K562 (cell line): Measurements from ENCODE around the gene GSS. TPM values are rescaled to one million over a fixed set of nuclear protein-coding genes. Genes with fewer than 3 reads are reported as not detected.

Source experiments
- CTCFL ChIP-seq: IDR thresholded peaks from 2 replicates; pipeline ENCODE4 v1.6.1; 2011; ENCODE audit warnings: borderline replicate concordance, low read depth, mild to moderate bottlenecking, moderate library complexity, low read length; ENCODE audit not compliant: insufficient read depth, poor library complexity, severe bottlenecking
- ELF2 ChIP-seq: fragments of 250-450 bp; sonication (Bioruptor Pico); IDR thresholded peaks from 2 replicates; pipeline ENCODE4 v1.5.0; 2021; ENCODE audit warnings: mild to moderate bottlenecking
- HLTF ChIP-seq: fragments of 450-650 bp; IDR thresholded peaks from 2 replicates; pipeline ENCODE4 v1.6.1; 2016
- MAX ChIP-seq: sonication (generic); formaldehyde crosslinking; IDR thresholded peaks from 2 replicates; pipeline ENCODE4 v1.9.0; 2022; ENCODE audit warnings: mild to moderate bottlenecking, missing genetic modification reagents
- PCBP1 ChIP-seq: fragments of 200-400 bp; formaldehyde crosslinking; IDR thresholded peaks from 2 replicates; pipeline ENCODE4 v1.6.1; 2018; ENCODE audit warnings: mild to moderate bottlenecking, low read depth, low read length; ENCODE audit not compliant: poor library complexity, severe bottlenecking
- RBM34 ChIP-seq: fragments of 200-400 bp; formaldehyde crosslinking; IDR thresholded peaks from 2 replicates; pipeline ENCODE4 v1.6.1; 2018; ENCODE audit warnings: low read length, borderline replicate concordance; ENCODE audit not compliant: insufficient read depth
- SIN3A ChIP-seq, 2 experiments: fragments of 150-350 bp in 1 of 2; IDR thresholded peaks; 2 replicates each; pipeline ENCODE4 v1.6.1; 2011 to 2016; ENCODE audit warnings: borderline replicate concordance in 2 of 2, low read depth in 2 of 2, low read length in 2 of 2, mild to moderate bottlenecking in 2 of 2, moderate library complexity in 2 of 2; ENCODE audit not compliant: control insufficient read depth in 1 of 2
- SMARCB1 ChIP-seq: IDR thresholded peaks from 2 replicates; pipeline ENCODE4 v1.6.1; 2011; ENCODE audit warnings: improper control_type of control experiment, low read depth; ENCODE audit not compliant: insufficient read length
- YY1 ChIP-seq, 3 experiments: IDR thresholded peaks; 2 replicates each; pipeline ENCODE4 v1.6.1; 2011; ENCODE audit warnings: low read length in 2 of 3, mild to moderate bottlenecking in 2 of 3, moderate library complexity in 2 of 3, borderline replicate concordance in 1 of 3, control low read depth in 1 of 3, low read depth in 1 of 3; ENCODE audit not compliant: insufficient read depth in 3 of 3, insufficient replicate concordance in 2 of 3, control insufficient read depth in 1 of 3, insufficient read length in 1 of 3; ENCODE audit errors: extremely low read depth in 1 of 3
- ZBTB26 ChIP-seq: fragments of 450-650 bp; formaldehyde crosslinking; IDR thresholded peaks from 2 replicates; pipeline ENCODE4 v1.4.0; 2022; ENCODE audit warnings: missing genetic modification characterization
- ZNF165 ChIP-seq: fragments of 250-450 bp; sonication (Bioruptor Pico); IDR thresholded peaks from 2 replicates; pipeline ENCODE4 v1.4.0; 2020; ENCODE audit warnings: borderline replicate concordance
- ZNF277 ChIP-seq: fragments of 250-450 bp; sonication (Bioruptor Pico); IDR thresholded peaks from 2 replicates; pipeline ENCODE4 v1.8.0; 2022; ENCODE audit warnings: inconsistent platforms, mild to moderate bottlenecking, moderate library complexity, borderline replicate concordance
- ZNF561 ChIP-seq: fragments of 450-650 bp; formaldehyde crosslinking; conservative IDR thresholded peaks from 2 replicates; pipeline ENCODE4 v1.4.0; 2020; ENCODE audit warnings: mild to moderate bottlenecking, moderate library complexity
- polyA plus RNA-seq, 8 experiments: library from polyadenylated mRNA; depleted of rRNA in 4 of 8; stranded (reverse) in 5 of 8; unstranded in 3 of 8; fragments of >200 nt; fragmentation: Nextera tagmentation in 2 of 8; fragmentation: Illumina TruSeq in 1 of 8; extraction: Ambion mirVana in 2 of 8; extraction: Trizol in 1 of 8; gene quantifications; 2 replicates each; pipeline versions ENCODE4 v1.2.1 to v1.2.3, GENCODE V29; 2011 to 2014; ENCODE audit warnings: inconsistent platforms in 1 of 8, missing spikeins in 1 of 8
- total RNA-seq, 7 experiments: library from RNA; depleted of rRNA in 6 of 7; stranded (reverse); fragments of >200 nt in 6 of 7; fragmentation: Illumina TruSeq in 2 of 7; extraction: Trizol in 2 of 7; gene quantifications; 2 replicates each; pipeline versions ENCODE4 v1.2.1 to v1.2.3, GENCODE V29; 2011 to 2021; ENCODE audit warnings: low replicate concordance in 1 of 7
- TF ChIP-seq, protein P1 (sequence below): fragments of 450-650 bp; IDR thresholded peaks from 2 replicates; pipeline ENCODE4 v1.6.1; 2017; ENCODE audit warnings: antibody characterized with exemption
- TF ChIP-seq, protein P2 (sequence below): fragments of 250-450 bp; sonication (Bioruptor Pico); IDR thresholded peaks from 2 replicates; pipeline ENCODE4 v1.5.0; 2021
- TF ChIP-seq, protein P3 (sequence below), 3 experiments: IDR thresholded peaks in 2 of 3; conservative IDR thresholded peaks in 1 of 3; 2 replicates each; pipeline ENCODE4 v1.5.1; 2011 to 2012; ENCODE audit warnings: low read length in 3 of 3, mild to moderate bottlenecking in 3 of 3, control low read depth in 2 of 3, improper control_type of control experiment in 1 of 3, inconsistent platforms in 1 of 3, low read depth in 1 of 3, mixed read lengths in 1 of 3, moderate library complexity in 1 of 3; ENCODE audit not compliant: insufficient read depth in 2 of 3

Gene GSS
- total and polyA plus RNA-seq, 9 of the 15 experiments (the other 6 are each of a cell fraction or from before 2014, with no cell fraction given) = 18.4 to 165 (median 89.4) TPM

GRCh38 chr20:34888468-34888867 lies 67.1 kb downstream of the GSS start (continued):
- TF ChIP-seq ZBTB26 (CRISPR knock-in tag) = no peak
- TF ChIP-seq SIN3A (IDR thresholded peaks at IDR 0.05; ENCODE audit: borderline replicate concordance in 2 of 2, control insufficient read depth in 1 of 2, low read depth in 2 of 2, low read length in 2 of 2) = no peak
- TF ChIP-seq ZNF277 (CRISPR knock-in tag) = no peak
- TF ChIP-seq ELF2 (CRISPR knock-in tag) = no peak
- TF ChIP-seq, protein P1, sequence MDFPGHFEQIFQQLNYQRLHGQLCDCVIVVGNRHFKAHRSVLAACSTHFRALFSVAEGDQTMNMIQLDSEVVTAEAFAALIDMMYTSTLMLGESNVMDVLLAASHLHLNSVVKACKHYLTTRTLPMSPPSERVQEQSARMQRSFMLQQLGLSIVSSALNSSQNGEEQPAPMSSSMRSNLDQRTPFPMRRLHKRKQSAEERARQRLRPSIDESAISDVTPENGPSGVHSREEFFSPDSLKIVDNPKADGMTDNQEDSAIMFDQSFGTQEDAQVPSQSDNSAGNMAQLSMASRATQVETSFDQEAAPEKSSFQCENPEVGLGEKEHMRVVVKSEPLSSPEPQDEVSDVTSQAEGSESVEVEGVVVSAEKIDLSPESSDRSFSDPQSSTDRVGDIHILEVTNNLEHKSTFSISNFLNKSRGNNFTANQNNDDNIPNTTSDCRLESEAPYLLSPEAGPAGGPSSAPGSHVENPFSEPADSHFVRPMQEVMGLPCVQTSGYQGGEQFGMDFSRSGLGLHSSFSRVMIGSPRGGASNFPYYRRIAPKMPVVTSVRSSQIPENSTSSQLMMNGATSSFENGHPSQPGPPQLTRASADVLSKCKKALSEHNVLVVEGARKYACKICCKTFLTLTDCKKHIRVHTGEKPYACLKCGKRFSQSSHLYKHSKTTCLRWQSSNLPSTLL = no peak
- TF ChIP-seq PCBP1 = no peak
- TF ChIP-seq, protein P2, sequence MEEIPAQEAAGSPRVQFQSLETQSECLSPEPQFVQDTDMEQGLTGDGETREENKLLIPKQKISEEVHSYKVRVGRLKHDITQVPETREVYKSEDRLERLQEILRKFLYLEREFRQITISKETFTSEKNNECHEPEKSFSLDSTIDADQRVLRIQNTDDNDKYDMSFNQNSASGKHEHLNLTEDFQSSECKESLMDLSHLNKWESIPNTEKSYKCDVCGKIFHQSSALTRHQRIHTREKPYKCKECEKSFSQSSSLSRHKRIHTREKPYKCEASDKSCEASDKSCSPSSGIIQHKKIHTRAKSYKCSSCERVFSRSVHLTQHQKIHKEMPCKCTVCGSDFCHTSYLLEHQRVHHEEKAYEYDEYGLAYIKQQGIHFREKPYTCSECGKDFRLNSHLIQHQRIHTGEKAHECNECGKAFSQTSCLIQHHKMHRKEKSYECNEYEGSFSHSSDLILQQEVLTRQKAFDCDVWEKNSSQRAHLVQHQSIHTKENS (CRISPR knock-in tag) = no peak
- TF ChIP-seq ZNF561 = no peak
- no peak for TF ChIP-seq ZNF165 (CRISPR knock-in tag)
- TF ChIP-seq HLTF = no peak
- no peak for TF ChIP-seq CTCFL
- TF ChIP-seq YY1 (IDR thresholded peaks at IDR 0.05; ENCODE audit: borderline replicate concordance in 1 of 3, control insufficient read depth in 1 of 3, extremely low read depth in 1 of 3, insufficient read depth in 3 of 3, insufficient read length in 1 of 3, insufficient replicate concordance in 2 of 3, low read depth in 1 of 3, low read length in 2 of 3) = no peak
- TF ChIP-seq SMARCB1 = no peak
- TF ChIP-seq MAX (CRISPR knock-in tag) = no peak
- no peak for TF ChIP-seq RBM34
- TF ChIP-seq, protein P3, sequence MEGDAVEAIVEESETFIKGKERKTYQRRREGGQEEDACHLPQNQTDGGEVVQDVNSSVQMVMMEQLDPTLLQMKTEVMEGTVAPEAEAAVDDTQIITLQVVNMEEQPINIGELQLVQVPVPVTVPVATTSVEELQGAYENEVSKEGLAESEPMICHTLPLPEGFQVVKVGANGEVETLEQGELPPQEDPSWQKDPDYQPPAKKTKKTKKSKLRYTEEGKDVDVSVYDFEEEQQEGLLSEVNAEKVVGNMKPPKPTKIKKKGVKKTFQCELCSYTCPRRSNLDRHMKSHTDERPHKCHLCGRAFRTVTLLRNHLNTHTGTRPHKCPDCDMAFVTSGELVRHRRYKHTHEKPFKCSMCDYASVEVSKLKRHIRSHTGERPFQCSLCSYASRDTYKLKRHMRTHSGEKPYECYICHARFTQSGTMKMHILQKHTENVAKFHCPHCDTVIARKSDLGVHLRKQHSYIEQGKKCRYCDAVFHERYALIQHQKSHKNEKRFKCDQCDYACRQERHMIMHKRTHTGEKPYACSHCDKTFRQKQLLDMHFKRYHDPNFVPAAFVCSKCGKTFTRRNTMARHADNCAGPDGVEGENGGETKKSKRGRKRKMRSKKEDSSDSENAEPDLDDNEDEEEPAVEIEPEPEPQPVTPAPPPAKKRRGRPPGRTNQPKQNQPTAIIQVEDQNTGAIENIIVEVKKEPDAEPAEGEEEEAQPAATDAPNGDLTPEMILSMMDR (IDR thresholded peaks at IDR 0.05 in 2 of 3, conservative IDR thresholded peaks at IDR 0.05 in 1 of 3; ENCODE audit: insufficient read depth in 2 of 3, low read depth in 1 of 3, low read length in 3 of 3) = no peak
